LNCAP (cell line): Measurements from ENCODE around the gene SP140L.

Experiments
- TF ChIP-seq, protein P1 (sequence below): fragments of 450-650 bp; IDR thresholded peaks from 2 replicates; pipeline ENCODE4 v1.5.1; 2017; ENCODE audit warnings: mild to moderate bottlenecking

The SP140L gene

DNA sequence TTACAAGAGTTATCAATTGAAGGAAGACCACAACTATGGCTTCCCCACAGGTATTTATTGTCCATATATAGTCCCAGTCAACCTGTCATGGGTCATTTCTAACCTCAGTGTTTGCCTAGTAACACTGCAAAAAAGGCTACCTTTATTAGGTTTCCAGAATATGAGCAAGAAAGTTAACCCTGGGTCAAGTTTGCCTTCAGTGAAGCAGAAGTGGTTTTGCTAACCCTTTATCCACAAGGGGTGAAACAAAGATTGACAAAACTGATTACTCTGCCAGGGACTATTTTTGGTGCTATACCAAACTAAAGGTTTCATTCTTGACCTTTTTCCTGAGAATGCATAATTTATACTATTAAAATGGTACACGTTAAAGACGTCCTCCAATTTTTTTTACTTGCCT is 117.8 kb downstream of the SP140L start:
- TF ChIP-seq, protein P1, sequence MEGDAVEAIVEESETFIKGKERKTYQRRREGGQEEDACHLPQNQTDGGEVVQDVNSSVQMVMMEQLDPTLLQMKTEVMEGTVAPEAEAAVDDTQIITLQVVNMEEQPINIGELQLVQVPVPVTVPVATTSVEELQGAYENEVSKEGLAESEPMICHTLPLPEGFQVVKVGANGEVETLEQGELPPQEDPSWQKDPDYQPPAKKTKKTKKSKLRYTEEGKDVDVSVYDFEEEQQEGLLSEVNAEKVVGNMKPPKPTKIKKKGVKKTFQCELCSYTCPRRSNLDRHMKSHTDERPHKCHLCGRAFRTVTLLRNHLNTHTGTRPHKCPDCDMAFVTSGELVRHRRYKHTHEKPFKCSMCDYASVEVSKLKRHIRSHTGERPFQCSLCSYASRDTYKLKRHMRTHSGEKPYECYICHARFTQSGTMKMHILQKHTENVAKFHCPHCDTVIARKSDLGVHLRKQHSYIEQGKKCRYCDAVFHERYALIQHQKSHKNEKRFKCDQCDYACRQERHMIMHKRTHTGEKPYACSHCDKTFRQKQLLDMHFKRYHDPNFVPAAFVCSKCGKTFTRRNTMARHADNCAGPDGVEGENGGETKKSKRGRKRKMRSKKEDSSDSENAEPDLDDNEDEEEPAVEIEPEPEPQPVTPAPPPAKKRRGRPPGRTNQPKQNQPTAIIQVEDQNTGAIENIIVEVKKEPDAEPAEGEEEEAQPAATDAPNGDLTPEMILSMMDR = no peak

DNA sequence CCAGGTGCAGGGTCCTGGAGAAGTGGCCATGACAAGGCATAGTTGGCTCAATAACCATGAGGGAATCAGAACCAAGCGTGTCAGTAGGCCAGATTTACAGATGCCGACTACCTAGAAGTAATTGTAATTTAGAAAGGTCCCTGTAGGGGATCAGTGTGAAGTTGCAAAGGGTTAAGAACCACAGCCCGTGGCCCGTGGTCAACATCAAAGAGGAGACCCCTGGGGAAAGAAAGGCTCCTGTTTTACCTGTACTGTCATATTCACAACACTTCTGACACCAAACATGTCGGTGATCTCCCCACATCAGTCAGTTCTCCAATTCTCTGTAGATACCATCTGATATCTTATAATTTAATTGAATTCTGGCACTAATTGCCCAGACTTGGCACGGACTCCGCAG is 120.0 kb downstream of the SP140L start:
- TF ChIP-seq, protein P1 = no peak

DNA sequence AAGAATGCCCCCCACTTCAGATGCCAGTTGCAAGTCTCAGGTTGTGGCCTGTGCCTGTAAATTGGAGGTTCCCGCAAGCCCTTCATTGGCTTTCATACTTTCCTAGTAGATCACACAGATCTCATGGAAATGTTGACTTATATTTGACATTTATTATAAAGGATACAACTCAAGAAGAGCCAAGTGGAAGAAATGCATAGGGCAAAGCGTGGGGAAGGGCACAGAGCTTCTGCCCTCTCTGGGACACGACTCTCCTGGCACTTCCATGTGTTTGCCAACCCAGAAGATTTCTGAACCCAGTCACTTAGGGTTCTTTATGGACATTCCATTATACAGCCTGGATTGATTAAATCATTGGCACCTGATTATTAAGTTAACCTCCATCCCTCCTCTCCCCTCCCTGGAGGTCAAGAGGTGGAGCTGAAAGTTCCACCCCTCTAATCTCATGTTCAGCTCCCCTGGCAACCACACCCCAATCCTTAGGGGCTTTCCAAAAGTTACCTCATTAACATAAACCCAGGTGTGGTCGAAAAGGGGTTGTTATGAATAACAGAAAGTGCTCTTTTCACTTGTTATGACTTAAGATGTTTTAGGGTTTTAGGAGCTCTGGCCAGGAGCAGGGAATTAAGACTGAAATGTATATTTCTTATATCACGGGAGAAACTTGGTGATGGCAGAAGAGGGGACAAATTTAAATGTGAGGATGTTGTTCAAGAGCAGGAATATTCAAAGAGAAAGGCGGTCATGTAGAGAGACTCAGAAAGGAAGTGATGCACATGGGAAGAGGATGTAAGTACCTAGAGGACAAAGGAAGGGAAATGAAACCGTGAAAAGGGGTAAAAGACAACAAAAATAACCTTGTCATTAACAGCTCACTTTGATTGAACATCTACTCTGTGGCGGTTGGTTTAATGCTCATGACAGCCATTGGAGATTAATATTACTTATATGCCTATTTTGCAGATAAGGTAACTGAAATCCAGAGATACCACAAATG is 120.8 kb downstream of the SP140L start:
- TF ChIP-seq, protein P1 = no peak

DNA sequence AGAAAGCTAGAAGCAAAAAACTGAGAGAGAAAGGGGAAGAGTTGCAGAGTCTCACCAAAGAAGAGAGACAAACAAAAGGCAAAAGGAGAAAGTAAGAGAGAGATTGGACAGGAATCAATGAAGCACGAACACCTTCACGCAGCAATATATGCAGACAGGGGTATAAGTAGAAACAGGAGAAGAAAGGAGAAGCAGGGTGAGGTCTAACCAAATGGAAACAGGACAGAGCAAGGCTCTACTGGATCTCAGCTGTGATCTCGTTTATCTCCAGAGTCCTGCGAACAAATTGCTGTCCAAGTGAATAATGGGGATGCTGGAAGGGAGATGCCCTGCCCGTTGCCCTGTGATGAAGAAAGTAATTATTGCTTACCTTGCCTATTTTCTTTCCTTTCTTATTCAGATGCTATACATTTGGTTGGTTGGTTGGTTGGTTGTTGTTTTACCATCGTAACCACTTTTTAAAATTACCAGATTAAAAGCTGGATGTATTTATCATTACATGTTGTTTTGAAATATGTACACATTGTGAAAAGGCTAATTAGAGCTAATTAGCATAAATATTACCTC is 123.0 kb downstream of the SP140L start:
- TF ChIP-seq, protein P1 = no peak

DNA sequence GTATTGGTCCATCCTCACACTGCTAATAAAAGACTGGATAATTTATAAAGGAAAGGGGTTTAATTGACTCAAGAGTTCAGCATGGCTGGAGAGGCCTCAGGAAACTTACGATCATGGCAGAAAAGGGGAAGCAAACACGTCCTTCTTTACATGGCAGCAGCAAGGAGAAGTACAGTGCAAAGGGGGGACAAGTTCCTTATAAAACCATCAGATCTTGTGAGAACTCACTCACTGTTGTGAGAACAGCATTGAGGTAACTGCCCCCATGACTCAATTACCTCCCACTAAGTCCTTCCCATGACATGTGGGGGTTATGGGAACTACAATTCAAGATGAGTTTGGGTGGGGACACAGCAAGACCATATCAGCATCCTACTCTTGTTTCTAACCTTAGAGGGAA is 126.0 kb downstream of the SP140L start:
- TF ChIP-seq, protein P1 = no peak
